Epithelial cell of prostate (primary cell): ENCODE measurements around the gene ZNF320.
A peak's percentile ranks its signal among the peaks of the same experiment; 100 is the strongest.
"Not testable (repeated sequence)": the region's sequence is repeated elsewhere in the genome, so short reads cannot be mapped to it uniquely, and the experiment has no call there.

Source experiments
- DNase-seq: peaks from one replicate; pipeline ENCODE4 v3.0.0-alpha.2; 2011; ENCODE audit warnings: low read depth, low spot score
- H3K27ac ChIP-seq: fragments of 450-650 bp; 2 replicates; pipeline ENCODE4 v1.5.1; 2017; ENCODE audit warnings: mild to moderate bottlenecking

Gene ZNF320

GRCh38 chr19:52922841-52923777 lies 25.7 kb upstream of the ZNF320 start, which contains the start of gene ZNF888:
Gene ZNF888 (minus strand): TSS chr19:52923428. CDS start chr19:52917873, 5,555 bp downstream.
- no peak for DNase-seq
- H3K27ac ChIP-seq: peak within 1 kb of the TSS; percentile 95

GRCh38 chr19:52917531-52917930 lies 20.1 kb upstream of the ZNF320 start:
- H3K27ac ChIP-seq: no peak overlapping the region
- DNase-seq: no peak

GRCh38 chr19:52910648-52911047 lies 13.2 kb upstream of the ZNF320 start:
- no peak for DNase-seq
- no peak overlapping the region for H3K27ac ChIP-seq

GRCh38 chr19:52904052-52904780 lies 6.8 kb upstream of the ZNF320 start:
- DNase-seq: not testable (repeated sequence)
- peak overlapping the region; percentile 61 for H3K27ac ChIP-seq

- DNase-seq: no peak
- no peak overlapping the region for H3K27ac ChIP-seq
These were observed 4.4 kb upstream of the ZNF320 start for GRCh38 chr19:52901842-52902241.

GRCh38 chr19:52898596-52898995 lies 1.2 kb upstream of the ZNF320 start:
- H3K27ac ChIP-seq: peak overlapping the region; percentile 32
- not testable (repeated sequence) for DNase-seq

GRCh38 chr19:52898101-52898500 lies 666 bp upstream of the ZNF320 start:
- no peak for DNase-seq
- H3K27ac ChIP-seq: peak overlapping the region; percentile 32

- no peak for DNase-seq
- H3K27ac ChIP-seq: peak overlapping the region; percentile 89
These were observed 851 bp downstream of the ZNF320 start for GRCh38 chr19:52896431-52897137.

GRCh38 chr19:52891336-52891735 lies 6.1 kb downstream of the ZNF320 start:
- no peak for DNase-seq
- H3K27ac ChIP-seq: no peak overlapping the region

GRCh38 chr19:52889931-52890330 lies 7.5 kb downstream of the ZNF320 start:
- no peak overlapping the region for H3K27ac ChIP-seq
- DNase-seq: no peak

- DNase-seq: no peak
- no peak overlapping the region for H3K27ac ChIP-seq
These were observed 8.4 kb downstream of the ZNF320 start for GRCh38 chr19:52889076-52889475.

- no peak for DNase-seq
- H3K27ac ChIP-seq: no peak overlapping the region
These were observed 16.5 kb downstream of the ZNF320 start for GRCh38 chr19:52880895-52881389.

- not testable (repeated sequence) for DNase-seq, H3K27ac ChIP-seq
These were observed 24.4 kb downstream of the ZNF320 start for GRCh38 chr19:52872996-52873395.

- DNase-seq: no peak
- H3K27ac ChIP-seq: no peak overlapping the region
These were observed 26.0 kb downstream of the ZNF320 start for GRCh38 chr19:52871466-52871865.

GRCh38 chr19:52868031-52868430 lies 29.4 kb downstream of the ZNF320 start:
- DNase-seq, H3K27ac ChIP-seq: not testable (repeated sequence)

GRCh38 chr19:52857378-52858191 lies 39.9 kb downstream of the ZNF320 start, which contains the start of gene ZNF468:
Gene ZNF468 (minus strand): TSS chr19:52857619. CDS start chr19:52854272, 3,347 bp downstream.
- DNase-seq, H3K27ac ChIP-seq: not testable (repeated sequence)

- H3K27ac ChIP-seq, DNase-seq: not testable (repeated sequence)
These were observed 40.7 kb downstream of the ZNF320 start for GRCh38 chr19:52856540-52857377.
